Measurements from ENCODE around the gene UVRAG. TPM values are rescaled to one million over a fixed set of nuclear protein-coding genes. Genes with fewer than 3 reads are reported as not detected.

Gene UVRAG
- total RNA-seq, 1 experiment from 2014 or later = 52.7 TPM

DNA sequence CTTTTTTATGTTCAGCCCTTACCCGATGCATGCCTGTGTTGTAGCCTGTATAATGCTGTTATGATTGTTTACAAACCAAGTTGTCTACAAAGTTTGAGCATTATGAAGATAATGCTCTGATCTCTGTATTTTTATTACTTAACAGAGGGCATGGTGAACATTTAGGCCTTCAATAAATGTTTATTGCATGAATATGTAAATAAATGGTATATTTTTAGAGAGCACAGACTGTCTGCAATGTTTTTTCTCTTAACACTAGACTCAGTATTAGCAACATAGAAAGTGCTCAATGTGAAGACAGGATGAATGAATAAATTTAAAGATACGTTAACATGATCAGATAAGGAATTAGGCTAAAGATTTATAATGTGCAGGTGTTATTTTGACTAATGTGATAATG is 130.9 kb downstream of the UVRAG start:
- Histone ChIP-seq H3K27ac (ENCODE audit: low read length) (peak overlapping the region; percentile 77), H3K9ac (ENCODE audit: low read length) (peak overlapping the region; percentile 22), H3K79me2 (ENCODE audit: low read length) (peaks cover 98% of the 10 kb centered on the region), H3K4me1 (ENCODE audit: low read length) (peaks cover 78% of the 10 kb centered on the region), H2AFZ (ENCODE audit: low read length) (no peak overlapping the region), H3K9me3 (ENCODE audit: low read length) (no peaks in the 10 kb centered on the region), H3K27me3 (ENCODE audit: low read length) (no peaks in the 10 kb centered on the region), H3K36me3 (ENCODE audit: insufficient read depth, low read length) (no peaks in the 10 kb centered on the region), H4K20me1 (ENCODE audit: insufficient read depth, low read depth, low read length) (no peaks in the 10 kb centered on the region), H3K9me2 (replicated peaks; ENCODE audit: insufficient read depth, low read length) (no peaks in the 10 kb centered on the region), H3K4me2 (ENCODE audit: low read depth, low read length, poor library complexity, severe bottlenecking) (peak overlapping the region; percentile 38), H3K4me3 (ENCODE audit: low read length) (no peak overlapping the region)
- DNase-seq = no peak

DNA sequence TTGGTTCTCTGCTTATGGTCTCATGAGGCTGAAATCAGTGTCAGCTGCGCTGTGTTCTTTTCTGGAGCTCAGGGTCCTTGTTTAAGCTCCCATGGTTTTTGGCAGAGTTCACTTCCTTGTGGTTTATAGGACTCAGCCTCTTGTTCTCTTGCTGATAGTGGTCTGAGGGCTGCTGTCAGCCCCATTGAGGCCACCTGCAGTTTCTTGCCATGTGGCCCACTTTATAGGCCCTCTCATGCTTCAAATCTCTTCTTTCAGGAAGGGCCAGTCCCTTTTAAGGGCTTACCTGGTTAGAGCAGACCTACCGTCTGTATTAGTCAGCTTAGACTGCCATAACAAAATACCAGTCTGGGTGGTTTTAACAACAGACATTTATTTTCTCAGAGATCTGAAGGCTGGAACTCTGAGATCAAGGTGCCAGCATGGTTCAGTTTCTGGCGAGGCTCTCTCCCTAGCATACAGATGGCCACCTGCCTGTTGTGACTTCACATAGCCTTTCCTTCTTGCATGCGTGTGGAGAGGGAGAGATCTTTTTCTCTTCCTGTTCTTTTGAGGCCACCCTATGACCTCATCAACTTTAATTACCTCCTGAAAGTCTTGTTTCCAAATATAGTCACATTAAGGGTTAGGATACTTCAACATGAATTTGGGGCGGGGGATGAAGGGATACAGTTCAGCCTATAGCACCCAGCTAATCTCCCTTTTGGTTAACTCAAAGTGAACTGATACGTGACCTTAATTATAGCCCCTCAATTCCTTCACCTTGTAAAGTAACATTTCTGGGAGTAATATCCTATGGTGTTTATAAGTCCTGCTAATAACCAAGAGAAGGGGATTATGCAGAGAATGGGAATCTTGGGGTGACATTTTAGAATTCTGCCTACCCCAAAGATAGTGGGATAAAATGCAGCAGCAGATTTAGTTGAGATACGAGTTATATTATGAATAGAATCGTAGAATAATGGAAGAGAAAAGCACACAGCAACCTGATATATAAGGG is 131.8 kb downstream of the UVRAG start:
- Histone ChIP-seq H3K27ac (ENCODE audit: low read length) (peak overlapping the region; percentile 77), H3K79me2 (ENCODE audit: low read length) (peaks cover 98% of the 10 kb centered on the region), H3K4me2 (ENCODE audit: low read depth, low read length, poor library complexity, severe bottlenecking) (peak overlapping the region; percentile 38)

DNA sequence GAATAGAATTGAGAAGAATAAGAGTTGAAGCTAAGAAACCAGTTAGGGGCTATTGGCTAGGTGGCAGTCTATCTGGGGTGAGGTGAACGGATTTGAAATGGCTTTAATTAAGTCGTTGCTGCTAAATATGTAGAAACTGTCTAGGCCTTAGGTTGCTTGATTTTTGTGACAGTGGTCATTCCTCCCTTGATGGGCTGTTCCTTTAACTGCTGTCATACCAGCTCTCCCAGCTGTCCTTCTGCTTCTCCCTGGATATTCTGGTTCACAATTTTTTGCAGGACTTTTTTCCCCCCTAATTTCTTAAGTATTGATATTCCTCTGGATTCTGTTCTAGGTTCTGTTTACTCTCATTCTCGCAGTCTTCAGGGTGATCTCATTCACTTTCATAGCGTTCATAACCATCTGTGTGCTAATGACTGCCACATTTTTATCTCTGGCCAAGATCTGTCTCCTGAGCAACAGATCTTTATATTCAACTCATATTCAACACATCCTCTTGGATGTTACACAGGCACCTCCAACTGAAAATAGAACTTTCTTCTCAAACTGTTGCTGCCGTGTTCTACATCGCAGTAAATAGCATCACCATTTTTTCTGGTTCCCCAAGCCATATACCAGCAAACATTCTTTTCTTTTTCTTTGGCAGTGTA is 134.1 kb downstream of the UVRAG start:
- no peaks in the 10 kb centered on the region for H4K20me1 ChIP-seq (ENCODE audit: insufficient read depth, low read depth, low read length)
- peaks cover 98% of the 10 kb centered on the region for H3K79me2 ChIP-seq (ENCODE audit: low read length)
- H3K27ac ChIP-seq (ENCODE audit: low read length) = peak overlapping the region; percentile 53

More for the DNA sequence above, 131.8 kb downstream of the UVRAG start:
- Histone ChIP-seq H2AFZ (ENCODE audit: low read length) (no peak overlapping the region), H3K9me3 (ENCODE audit: low read length) (no peaks in the 10 kb centered on the region), H3K4me3 (ENCODE audit: low read length) (no peak overlapping the region), H3K9me2 (replicated peaks; ENCODE audit: insufficient read depth, low read length) (no peaks in the 10 kb centered on the region), H3K4me1 (ENCODE audit: low read length) (peaks cover 77% of the 10 kb centered on the region), H3K9ac (ENCODE audit: low read length) (0 out of 2 replicates have a peak overlapping the region, but pooled peaks have one; percentile 29), H4K20me1 (ENCODE audit: insufficient read depth, low read depth, low read length) (no peaks in the 10 kb centered on the region), H3K36me3 (ENCODE audit: insufficient read depth, low read length) (no peaks in the 10 kb centered on the region), H3K27me3 (ENCODE audit: low read length) (no peaks in the 10 kb centered on the region)
- no peak for DNase-seq

DNA sequence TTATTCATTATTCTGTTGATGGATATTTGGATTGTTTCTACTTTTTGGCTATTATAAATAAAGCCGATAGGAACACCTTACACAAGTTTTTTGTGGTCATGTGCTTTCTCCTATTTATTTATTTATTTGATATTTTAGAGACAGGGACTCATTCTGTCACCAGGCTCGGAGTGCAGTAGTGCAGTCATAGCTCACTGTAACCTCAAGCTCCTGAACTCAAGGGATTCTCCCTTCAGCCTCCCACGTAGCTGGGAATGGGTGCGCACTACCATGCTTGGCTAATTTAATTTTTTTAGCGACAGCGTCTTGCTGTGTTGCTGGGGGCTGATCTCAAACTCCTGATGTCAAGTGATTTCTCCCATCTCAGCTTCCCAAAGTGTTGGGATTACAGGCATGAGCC is 135.1 kb downstream of the UVRAG start:
- Histone ChIP-seq H3K9me2 (replicated peaks; ENCODE audit: insufficient read depth, low read length) (no peaks in the 10 kb centered on the region), H3K4me3 (ENCODE audit: low read length) (no peak overlapping the region)

More for the DNA sequence above, 134.1 kb downstream of the UVRAG start:
- Histone ChIP-seq H3K36me3 (ENCODE audit: insufficient read depth, low read length) (no peaks in the 10 kb centered on the region), H3K4me1 (ENCODE audit: low read length) (peaks cover 87% of the 10 kb centered on the region), H3K4me2 (ENCODE audit: low read depth, low read length, poor library complexity, severe bottlenecking) (no peak overlapping the region), H3K9me2 (replicated peaks; ENCODE audit: insufficient read depth, low read length) (no peaks in the 10 kb centered on the region), H3K9me3 (ENCODE audit: low read length) (no peaks in the 10 kb centered on the region), H3K27me3 (ENCODE audit: low read length) (no peaks in the 10 kb centered on the region), H3K9ac (ENCODE audit: low read length) (no peak overlapping the region), H3K4me3 (ENCODE audit: low read length) (no peak overlapping the region), H2AFZ (ENCODE audit: low read length) (no peak overlapping the region)
- DNase-seq = no peak

DNA sequence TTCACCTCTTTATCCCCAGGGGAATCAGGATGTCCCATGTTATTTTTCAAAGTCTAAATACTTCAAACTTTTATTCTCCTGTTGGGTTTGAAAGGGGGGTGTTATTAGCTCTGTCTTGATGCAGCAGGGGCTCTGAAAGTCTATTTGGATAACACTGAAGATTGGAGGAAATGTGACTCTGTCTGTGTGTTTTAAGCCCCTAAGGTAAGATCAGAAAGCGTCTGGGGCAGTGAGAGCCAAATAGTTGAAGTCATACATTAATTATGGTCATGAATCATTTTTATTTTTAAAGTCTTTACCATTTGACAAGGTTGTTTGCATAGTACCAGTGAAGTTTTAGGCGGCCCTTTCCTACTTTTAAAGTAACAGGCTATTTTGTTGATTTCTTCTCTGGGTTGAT is 139.0 kb downstream of the UVRAG start:
- DNase-seq = peak; percentile 75
- H3K9me3 ChIP-seq (ENCODE audit: low read length) = no peaks in the 10 kb centered on the region
- H3K4me2 ChIP-seq (ENCODE audit: low read depth, low read length, poor library complexity, severe bottlenecking) = peak overlapping the region; percentile 68
- H3K9me2 ChIP-seq (replicated peaks; ENCODE audit: insufficient read depth, low read length) = no peaks in the 10 kb centered on the region
- H3K36me3 ChIP-seq (ENCODE audit: insufficient read depth, low read length) = peaks cover 8% of the 10 kb centered on the region; the same call in 1 of the 2 replicates
- H4K20me1 ChIP-seq (ENCODE audit: insufficient read depth, low read depth, low read length) = no peaks in the 10 kb centered on the region
- H2AFZ ChIP-seq (ENCODE audit: low read length) = no peak overlapping the region
- peaks cover 86% of the 10 kb centered on the region for H3K4me1 ChIP-seq (ENCODE audit: low read length)
- peaks cover 97% of the 10 kb centered on the region for H3K79me2 ChIP-seq (ENCODE audit: low read length)
- H3K27ac ChIP-seq (ENCODE audit: low read length) = peak overlapping the region; percentile 88
- H3K4me3 ChIP-seq (ENCODE audit: low read length) = peak overlapping the region; percentile 27; the same call in 1 of the 2 replicates
- H3K27me3 ChIP-seq (ENCODE audit: low read length) = no peaks in the 10 kb centered on the region
- H3K9ac ChIP-seq (ENCODE audit: low read length) = peak overlapping the region; percentile 43

More for the DNA sequence above, 135.1 kb downstream of the UVRAG start:
- Histone ChIP-seq H3K79me2 (ENCODE audit: low read length) (peaks cover 98% of the 10 kb centered on the region), H2AFZ (ENCODE audit: low read length) (no peak overlapping the region), H3K36me3 (ENCODE audit: insufficient read depth, low read length) (0 out of 2 replicates have a peak, but pooled peaks cover 4% of the 10 kb centered on the region), H3K27me3 (ENCODE audit: low read length) (no peaks in the 10 kb centered on the region), H3K4me2 (ENCODE audit: low read depth, low read length, poor library complexity, severe bottlenecking) (no peak overlapping the region), H3K4me1 (ENCODE audit: low read length) (peaks cover 87% of the 10 kb centered on the region), H3K9me3 (ENCODE audit: low read length) (no peaks in the 10 kb centered on the region), H3K27ac (ENCODE audit: low read length) (peak overlapping the region; percentile 88; the same call in 1 of the 2 replicates), H3K9ac (ENCODE audit: low read length) (no peak overlapping the region), H4K20me1 (ENCODE audit: insufficient read depth, low read depth, low read length) (no peaks in the 10 kb centered on the region)
- DNase-seq = no peak

DNA sequence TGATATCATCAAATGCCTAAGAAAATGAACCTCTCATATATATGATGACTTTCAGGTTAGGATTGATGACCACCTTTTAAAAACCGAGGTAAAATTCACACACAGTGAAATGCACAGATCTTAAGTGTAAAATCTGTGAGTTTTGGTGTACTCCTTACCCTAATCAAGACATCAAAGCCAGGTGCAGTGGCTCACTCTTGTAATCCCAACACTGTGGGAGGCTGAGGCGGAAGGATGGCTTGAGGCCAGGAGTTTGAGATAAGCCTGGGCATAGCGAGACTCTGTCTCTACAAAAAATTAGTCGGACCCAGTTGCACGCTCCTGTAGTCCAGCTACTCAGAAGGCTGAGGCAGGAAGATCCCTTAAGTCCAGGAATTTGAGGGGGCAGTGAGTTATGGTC is 140.4 kb downstream of the UVRAG start:
- H3K36me3 ChIP-seq (ENCODE audit: insufficient read depth, low read length) = peaks cover 8% of the 10 kb centered on the region; the same call in 1 of the 2 replicates
- H3K79me2 ChIP-seq (ENCODE audit: low read length) = peaks cover 94% of the 10 kb centered on the region
- no peaks in the 10 kb centered on the region for H4K20me1 ChIP-seq (ENCODE audit: insufficient read depth, low read depth, low read length)
- no peak for DNase-seq
- no peaks in the 10 kb centered on the region for H3K9me3 ChIP-seq (ENCODE audit: low read length)
- no peak overlapping the region for H3K9ac ChIP-seq (ENCODE audit: low read length)
- no peak overlapping the region for H3K4me3 ChIP-seq (ENCODE audit: low read length)
- H3K4me2 ChIP-seq (ENCODE audit: low read depth, low read length, poor library complexity, severe bottlenecking) = no peak overlapping the region
- peaks cover 89% of the 10 kb centered on the region for H3K4me1 ChIP-seq (ENCODE audit: low read length)
- no peaks in the 10 kb centered on the region for H3K27me3 ChIP-seq (ENCODE audit: low read length)
- H3K9me2 ChIP-seq (replicated peaks; ENCODE audit: insufficient read depth, low read length) = no peaks in the 10 kb centered on the region
- peak overlapping the region; percentile 88 for H3K27ac ChIP-seq (ENCODE audit: low read length)
- H2AFZ ChIP-seq (ENCODE audit: low read length) = no peak overlapping the region

DNA sequence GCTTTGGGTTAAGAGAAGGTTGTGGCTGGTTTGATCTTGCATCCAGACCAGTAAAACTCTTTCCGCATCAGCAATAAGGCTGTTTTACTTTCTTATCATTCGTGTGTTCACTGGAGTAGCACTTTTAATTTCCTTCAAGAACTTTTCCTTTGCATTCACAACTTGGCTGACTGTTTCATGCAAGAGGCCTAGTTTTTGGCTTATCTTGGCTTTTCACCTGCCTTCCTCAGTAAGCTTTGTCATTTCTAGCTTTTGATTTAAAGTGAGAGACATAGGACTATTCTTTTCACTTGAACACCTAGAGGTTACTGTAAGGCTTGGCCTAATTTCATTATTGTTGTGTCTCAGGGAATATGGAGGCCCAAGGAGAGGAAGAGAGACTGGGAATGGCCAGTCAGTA is 144.5 kb downstream of the UVRAG start:
- H4K20me1 ChIP-seq (ENCODE audit: insufficient read depth, low read depth, low read length) = no peaks in the 10 kb centered on the region

DNA sequence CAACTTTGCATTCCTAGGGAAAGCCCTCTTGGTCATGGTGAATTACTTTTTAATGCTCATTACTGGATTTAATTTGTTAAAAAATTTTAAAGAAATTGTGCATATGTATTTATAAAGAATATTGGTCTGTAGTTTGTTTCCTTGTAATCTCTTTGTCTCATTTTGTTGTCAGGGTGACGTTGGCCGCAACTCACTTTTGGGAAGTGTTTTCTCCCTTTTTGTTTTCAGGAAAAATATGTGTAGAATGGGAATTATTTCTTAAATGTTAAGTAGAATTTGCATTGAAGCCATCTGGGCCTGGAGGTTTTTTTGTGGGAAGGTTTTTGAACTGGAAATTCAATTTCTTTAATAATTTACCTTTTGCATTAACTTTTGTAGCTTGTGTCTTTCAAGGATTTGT is 149.1 kb downstream of the UVRAG start:
- Histone ChIP-seq H3K36me3 (ENCODE audit: insufficient read depth, low read length) (peaks cover 23% of the 10 kb centered on the region), H3K9me2 (replicated peaks; ENCODE audit: insufficient read depth, low read length) (no peaks in the 10 kb centered on the region), H3K4me1 (ENCODE audit: low read length) (peaks cover 48% of the 10 kb centered on the region), H3K27me3 (ENCODE audit: low read length) (no peaks in the 10 kb centered on the region), H3K9ac (ENCODE audit: low read length) (no peak overlapping the region), H3K4me3 (ENCODE audit: low read length) (no peak overlapping the region), H2AFZ (ENCODE audit: low read length) (no peak overlapping the region), H3K79me2 (ENCODE audit: low read length) (peaks cover 91% of the 10 kb centered on the region), H3K9me3 (ENCODE audit: low read length) (no peaks in the 10 kb centered on the region), H3K4me2 (ENCODE audit: low read depth, low read length, poor library complexity, severe bottlenecking) (no peak overlapping the region), H3K27ac (ENCODE audit: low read length) (no peak overlapping the region), H4K20me1 (ENCODE audit: insufficient read depth, low read depth, low read length) (no peaks in the 10 kb centered on the region)
- no peak for DNase-seq

More for the DNA sequence above, 144.5 kb downstream of the UVRAG start:
- Histone ChIP-seq H3K27ac (ENCODE audit: low read length) (peak overlapping the region; percentile 88), H3K9ac (ENCODE audit: low read length) (peak overlapping the region; percentile 17; the same call in 1 of the 2 replicates), H3K4me1 (ENCODE audit: low read length) (peaks cover 71% of the 10 kb centered on the region), H3K4me3 (ENCODE audit: low read length) (0 out of 2 replicates have a peak overlapping the region, but pooled peaks have one; percentile 15), H3K4me2 (ENCODE audit: low read depth, low read length, poor library complexity, severe bottlenecking) (peak overlapping the region; percentile 34), H3K36me3 (ENCODE audit: insufficient read depth, low read length) (peaks cover 29% of the 10 kb centered on the region), H3K9me2 (replicated peaks; ENCODE audit: insufficient read depth, low read length) (no peaks in the 10 kb centered on the region), H2AFZ (ENCODE audit: low read length) (no peak overlapping the region), H3K27me3 (ENCODE audit: low read length) (no peaks in the 10 kb centered on the region), H3K79me2 (ENCODE audit: low read length) (peaks cover 93% of the 10 kb centered on the region), H3K9me3 (ENCODE audit: low read length) (no peaks in the 10 kb centered on the region)
- DNase-seq = no peak
